Ishikawa (cell line): ENCODE measurements around the gene FIBCD1.

ENCODE experiments used
- CEBPB ChIP-seq: IDR thresholded peaks from 2 replicates; pipeline ENCODE4 v1.6.1; 2012
- CREB1 ChIP-seq: IDR thresholded peaks from 2 replicates; pipeline ENCODE4 v1.6.1; 2012; ENCODE audit warnings: low read depth
- EGR1 ChIP-seq: IDR thresholded peaks from 2 replicates; pipeline ENCODE4 v1.6.1; 2012
- EP300 ChIP-seq: IDR thresholded peaks from 2 replicates; pipeline ENCODE4 v1.6.1; 2012; ENCODE audit warnings: borderline replicate concordance
- FOXM1 ChIP-seq: IDR thresholded peaks from 2 replicates; pipeline ENCODE4 v1.6.1; 2012; ENCODE audit warnings: low read depth, borderline replicate concordance
- NFIC ChIP-seq: IDR thresholded peaks from 2 replicates; pipeline ENCODE4 v1.6.1; 2012
- RAD21 ChIP-seq: IDR thresholded peaks from 2 replicates; pipeline ENCODE4 v1.6.1; 2012; ENCODE audit warnings: low read depth
- TAF1 ChIP-seq: IDR thresholded peaks from 2 replicates; pipeline ENCODE4 v1.6.1; 2012; ENCODE audit warnings: low read depth, mild to moderate bottlenecking
- TCF12 ChIP-seq: IDR thresholded peaks from 2 replicates; pipeline ENCODE4 v1.6.1; 2012; ENCODE audit warnings: low read depth
- TEAD4 ChIP-seq: IDR thresholded peaks from 2 replicates; pipeline ENCODE4 v1.6.1; 2012
- USF1 ChIP-seq: IDR thresholded peaks from 2 replicates; pipeline ENCODE4 v1.6.1; 2012
- YY1 ChIP-seq: IDR thresholded peaks from 2 replicates; pipeline ENCODE4 v1.6.1; 2012; ENCODE audit warnings: low read depth
- ZBTB7A ChIP-seq: IDR thresholded peaks from 2 replicates; pipeline ENCODE4 v1.6.1; 2012; ENCODE audit warnings: low read depth
- TF ChIP-seq, protein P1 (sequence below): IDR thresholded peaks from 2 replicates; pipeline ENCODE4 v1.6.1; 2012
- TF ChIP-seq, protein P2 (sequence below): IDR thresholded peaks from 2 replicates; pipeline ENCODE4 v1.6.1; 2012; ENCODE audit warnings: low read depth, mild to moderate bottlenecking

FIBCD1 gene

GRCh38 chr9:130921989-130922892 is 16.8 kb downstream of the FIBCD1 start:
- TF ChIP-seq EP300: no peak
- TF ChIP-seq USF1: no peak
- TF ChIP-seq CREB1: no peak
- TF ChIP-seq, protein P1, sequence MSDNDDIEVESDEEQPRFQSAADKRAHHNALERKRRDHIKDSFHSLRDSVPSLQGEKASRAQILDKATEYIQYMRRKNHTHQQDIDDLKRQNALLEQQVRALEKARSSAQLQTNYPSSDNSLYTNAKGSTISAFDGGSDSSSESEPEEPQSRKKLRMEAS: no peak
- TF ChIP-seq FOXM1: no peak
- no peak for TF ChIP-seq RAD21
- no peak for TF ChIP-seq YY1
- TF ChIP-seq EGR1: no peak
- no peak for TF ChIP-seq NFIC
- TF ChIP-seq TCF12: no peak
- TF ChIP-seq TAF1: no peak
- TF ChIP-seq CEBPB: no peak
- TF ChIP-seq ZBTB7A: no peak
- no peak for TF ChIP-seq TEAD4
- TF ChIP-seq, protein P2, sequence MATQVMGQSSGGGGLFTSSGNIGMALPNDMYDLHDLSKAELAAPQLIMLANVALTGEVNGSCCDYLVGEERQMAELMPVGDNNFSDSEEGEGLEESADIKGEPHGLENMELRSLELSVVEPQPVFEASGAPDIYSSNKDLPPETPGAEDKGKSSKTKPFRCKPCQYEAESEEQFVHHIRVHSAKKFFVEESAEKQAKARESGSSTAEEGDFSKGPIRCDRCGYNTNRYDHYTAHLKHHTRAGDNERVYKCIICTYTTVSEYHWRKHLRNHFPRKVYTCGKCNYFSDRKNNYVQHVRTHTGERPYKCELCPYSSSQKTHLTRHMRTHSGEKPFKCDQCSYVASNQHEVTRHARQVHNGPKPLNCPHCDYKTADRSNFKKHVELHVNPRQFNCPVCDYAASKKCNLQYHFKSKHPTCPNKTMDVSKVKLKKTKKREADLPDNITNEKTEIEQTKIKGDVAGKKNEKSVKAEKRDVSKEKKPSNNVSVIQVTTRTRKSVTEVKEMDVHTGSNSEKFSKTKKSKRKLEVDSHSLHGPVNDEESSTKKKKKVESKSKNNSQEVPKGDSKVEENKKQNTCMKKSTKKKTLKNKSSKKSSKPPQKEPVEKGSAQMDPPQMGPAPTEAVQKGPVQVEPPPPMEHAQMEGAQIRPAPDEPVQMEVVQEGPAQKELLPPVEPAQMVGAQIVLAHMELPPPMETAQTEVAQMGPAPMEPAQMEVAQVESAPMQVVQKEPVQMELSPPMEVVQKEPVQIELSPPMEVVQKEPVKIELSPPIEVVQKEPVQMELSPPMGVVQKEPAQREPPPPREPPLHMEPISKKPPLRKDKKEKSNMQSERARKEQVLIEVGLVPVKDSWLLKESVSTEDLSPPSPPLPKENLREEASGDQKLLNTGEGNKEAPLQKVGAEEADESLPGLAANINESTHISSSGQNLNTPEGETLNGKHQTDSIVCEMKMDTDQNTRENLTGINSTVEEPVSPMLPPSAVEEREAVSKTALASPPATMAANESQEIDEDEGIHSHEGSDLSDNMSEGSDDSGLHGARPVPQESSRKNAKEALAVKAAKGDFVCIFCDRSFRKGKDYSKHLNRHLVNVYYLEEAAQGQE: no peak

GRCh38 chr9:130921300-130921988 is 17.6 kb downstream of the FIBCD1 start:
- TF ChIP-seq, protein P1: no peak
- no peak for TF ChIP-seq FOXM1
- TF ChIP-seq CREB1: no peak

GRCh38 chr9:130920762-130921299 is 18.2 kb downstream of the FIBCD1 start:
- TF ChIP-seq TEAD4: no peak
- TF ChIP-seq TAF1: no peak
- TF ChIP-seq USF1: no peak
- TF ChIP-seq, protein P2: no peak
- TF ChIP-seq NFIC: no peak
- TF ChIP-seq CREB1: no peak
- TF ChIP-seq TCF12: no peak
- no peak for TF ChIP-seq YY1
- no peak for TF ChIP-seq RAD21
- no peak for TF ChIP-seq EGR1
- TF ChIP-seq ZBTB7A: no peak
- TF ChIP-seq CEBPB: no peak
- TF ChIP-seq, protein P1: no peak
- no peak for TF ChIP-seq FOXM1
- no peak for TF ChIP-seq EP300

DNA sequence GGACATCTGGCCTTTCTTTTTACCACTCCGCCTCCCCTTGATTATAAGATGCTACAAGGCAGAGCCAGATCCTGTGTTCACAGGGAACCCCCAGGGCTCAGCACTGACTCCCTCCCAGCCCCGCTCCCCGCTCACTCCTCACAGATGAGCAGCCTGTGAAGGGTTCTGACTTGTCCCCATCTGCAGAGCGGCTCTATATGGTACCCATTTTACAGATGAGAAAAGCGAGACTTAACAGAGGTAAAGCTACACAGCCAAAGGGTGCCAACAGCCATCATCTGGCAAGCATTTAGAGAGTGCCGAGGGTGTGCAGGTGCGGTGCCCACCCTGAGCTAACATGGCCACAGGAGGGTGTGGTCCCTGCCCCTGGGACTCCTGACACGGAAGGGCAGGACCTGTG is 18.8 kb downstream of the FIBCD1 start:
- no peak for TF ChIP-seq TEAD4
- no peak for TF ChIP-seq CEBPB
- TF ChIP-seq EP300: no peak
- no peak for TF ChIP-seq USF1
- no peak for TF ChIP-seq FOXM1
- no peak for TF ChIP-seq EGR1
- no peak for TF ChIP-seq RAD21
- no peak for TF ChIP-seq ZBTB7A
- no peak for TF ChIP-seq TAF1
- no peak for TF ChIP-seq NFIC
- no peak for TF ChIP-seq TCF12
- no peak for TF ChIP-seq CREB1
- TF ChIP-seq, protein P1: no peak
- TF ChIP-seq, protein P2: no peak
- TF ChIP-seq YY1: no peak
